H1 (cell line): ENCODE data around the gene SCN1B.

Source experiments
- BCL11A ChIP-seq, 2 experiments: IDR thresholded peaks; one replicate each; pipeline ENCODE4 v1.6.1; 2011; ENCODE audit warnings: low read depth in 2 of 2, low read length in 2 of 2, mild to moderate bottlenecking in 2 of 2
- MAFK ChIP-seq: IDR thresholded peaks from 2 replicates; pipeline ENCODE4 v1.6.1; 2012; ENCODE audit warnings: low read depth, mild to moderate bottlenecking, improper control_type of control experiment, low read length
- MAX ChIP-seq: IDR thresholded peaks from 2 replicates; pipeline ENCODE4 v1.6.1; 2012; ENCODE audit warnings: inconsistent platforms
- PHF8 ChIP-seq: fragments of 200-600 bp; sonication (generic); conservative IDR thresholded peaks from 2 replicates; pipeline ENCODE4 v1.7.1; 2012; ENCODE audit warnings: low read depth, mild to moderate bottlenecking, inconsistent platforms, low read length, moderate library complexity
- POLR2A ChIP-seq, 2 experiments: IDR thresholded peaks; 1 replicate in 1 of 2; 2 replicates in 1 of 2; pipeline ENCODE4 v1.6.1; 2011; ENCODE audit warnings: low read depth in 2 of 2, low read length in 2 of 2, mild to moderate bottlenecking in 2 of 2; ENCODE audit errors: control extremely low read depth in 1 of 2
- RAD21 ChIP-seq, 2 experiments: IDR thresholded peaks in 1 of 2; conservative IDR thresholded peaks in 1 of 2; 2 replicates each; pipeline ENCODE4 v1.6.1; 2011; ENCODE audit warnings: low read depth in 2 of 2, low read length in 2 of 2, improper control_type of control experiment in 1 of 2, inconsistent platforms in 1 of 2, mild to moderate bottlenecking in 1 of 2, moderate library complexity in 1 of 2
- RXRA ChIP-seq: IDR thresholded peaks from 2 replicates; pipeline ENCODE4 v1.6.1; 2011; ENCODE audit warnings: low read depth, mild to moderate bottlenecking, low read length, moderate library complexity; ENCODE audit not compliant: insufficient read depth
- SIN3A ChIP-seq, 2 experiments: IDR thresholded peaks in 1 of 2; conservative IDR thresholded peaks in 1 of 2; 2 replicates each; pipeline ENCODE4 v1.6.1; 2011 to 2012; ENCODE audit warnings: low read length in 2 of 2, improper control_type of control experiment in 1 of 2, low read depth in 1 of 2, mild to moderate bottlenecking in 1 of 2
- TBP ChIP-seq: IDR thresholded peaks from 2 replicates; pipeline ENCODE4 v1.6.1; 2011; ENCODE audit warnings: low read depth, low read length, improper control_type of control experiment
- YY1 ChIP-seq: IDR thresholded peaks from 2 replicates; pipeline ENCODE4 v1.6.1; 2011; ENCODE audit warnings: low read depth, mild to moderate bottlenecking, low read length
- TF ChIP-seq, protein P1 (sequence below), 3 experiments: IDR thresholded peaks; 1 replicate in 2 of 3; 2 replicates in 1 of 3; pipeline versions ENCODE4 v1.5.1 to v1.6.1; 2011; ENCODE audit warnings: low read length in 3 of 3, mild to moderate bottlenecking in 3 of 3, inconsistent platforms in 2 of 3, low read depth in 1 of 3, moderate library complexity in 1 of 3; ENCODE audit not compliant: insufficient read depth in 1 of 3; ENCODE audit errors: control extremely low read depth in 1 of 3

DNA sequence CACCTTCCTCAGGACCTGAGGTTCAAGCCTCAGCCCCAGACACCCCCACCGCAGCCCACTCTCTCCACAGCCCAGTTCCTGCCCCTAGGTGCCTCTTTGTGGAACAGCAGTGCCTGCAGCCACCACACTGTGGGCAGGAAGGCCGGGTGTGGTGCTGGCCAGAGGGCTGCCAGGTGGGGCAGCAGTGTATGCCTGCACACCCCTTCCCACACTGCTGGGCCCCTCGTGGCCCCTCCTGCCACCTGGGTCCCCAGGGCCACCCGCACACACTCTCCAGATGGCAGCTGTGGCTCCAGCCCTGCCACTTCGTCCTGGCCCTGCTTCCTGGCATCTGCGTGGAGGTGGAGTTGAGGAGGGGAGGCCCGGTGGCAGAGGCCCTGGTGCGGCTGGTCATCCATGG is 46.4 kb downstream of the SCN1B start:
- TF ChIP-seq RXRA (no peak), RAD21 (IDR thresholded peaks at IDR 0.05 in 1 of 2, conservative IDR thresholded peaks at IDR 0.05 in 1 of 2; ENCODE audit: low read depth in 2 of 2, low read length in 2 of 2) (no peak), TBP (no peak), MAX (no peak), BCL11A (IDR thresholded peaks at IDR 0.05; ENCODE audit: low read depth in 2 of 2, low read length in 2 of 2) (no peak), YY1 (no peak), POLR2A (IDR thresholded peaks at IDR 0.05; ENCODE audit: control extremely low read depth in 1 of 2, low read depth in 2 of 2, low read length in 2 of 2) (no peak), MAFK (no peak), PHF8 (no peak), SIN3A (conservative IDR thresholded peaks at IDR 0.05 in 1 of 2, IDR thresholded peaks at IDR 0.05 in 1 of 2; ENCODE audit: low read depth in 1 of 2, low read length in 2 of 2) (no peak)
- TF ChIP-seq, protein P1, sequence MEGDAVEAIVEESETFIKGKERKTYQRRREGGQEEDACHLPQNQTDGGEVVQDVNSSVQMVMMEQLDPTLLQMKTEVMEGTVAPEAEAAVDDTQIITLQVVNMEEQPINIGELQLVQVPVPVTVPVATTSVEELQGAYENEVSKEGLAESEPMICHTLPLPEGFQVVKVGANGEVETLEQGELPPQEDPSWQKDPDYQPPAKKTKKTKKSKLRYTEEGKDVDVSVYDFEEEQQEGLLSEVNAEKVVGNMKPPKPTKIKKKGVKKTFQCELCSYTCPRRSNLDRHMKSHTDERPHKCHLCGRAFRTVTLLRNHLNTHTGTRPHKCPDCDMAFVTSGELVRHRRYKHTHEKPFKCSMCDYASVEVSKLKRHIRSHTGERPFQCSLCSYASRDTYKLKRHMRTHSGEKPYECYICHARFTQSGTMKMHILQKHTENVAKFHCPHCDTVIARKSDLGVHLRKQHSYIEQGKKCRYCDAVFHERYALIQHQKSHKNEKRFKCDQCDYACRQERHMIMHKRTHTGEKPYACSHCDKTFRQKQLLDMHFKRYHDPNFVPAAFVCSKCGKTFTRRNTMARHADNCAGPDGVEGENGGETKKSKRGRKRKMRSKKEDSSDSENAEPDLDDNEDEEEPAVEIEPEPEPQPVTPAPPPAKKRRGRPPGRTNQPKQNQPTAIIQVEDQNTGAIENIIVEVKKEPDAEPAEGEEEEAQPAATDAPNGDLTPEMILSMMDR (IDR thresholded peaks at IDR 0.05; ENCODE audit: control extremely low read depth in 1 of 3, insufficient read depth in 1 of 3, low read depth in 1 of 3, low read length in 3 of 3): no peak
